SK-N-SH (cell line): ENCODE measurements around the gene SYNGR4.

Experiments
- CTCF ChIP-seq: fragments of 200-600 bp; sonication (generic); IDR thresholded peaks from 2 replicates; pipeline ENCODE4 v1.6.1; 2017; ENCODE audit warnings: antibody characterized with exemption, mild to moderate bottlenecking, moderate library complexity
- GATA2 ChIP-seq: sonication (generic); formaldehyde crosslinking; IDR thresholded peaks from 2 replicates; pipeline ENCODE4 v1.5.0; 2020; ENCODE audit warnings: mild to moderate bottlenecking, missing genetic modification reagents
- POLR2AphosphoS5 ChIP-seq: IDR thresholded peaks from 2 replicates; pipeline ENCODE4 v1.6.1; 2012; ENCODE audit warnings: low read depth, low read length

DNA sequence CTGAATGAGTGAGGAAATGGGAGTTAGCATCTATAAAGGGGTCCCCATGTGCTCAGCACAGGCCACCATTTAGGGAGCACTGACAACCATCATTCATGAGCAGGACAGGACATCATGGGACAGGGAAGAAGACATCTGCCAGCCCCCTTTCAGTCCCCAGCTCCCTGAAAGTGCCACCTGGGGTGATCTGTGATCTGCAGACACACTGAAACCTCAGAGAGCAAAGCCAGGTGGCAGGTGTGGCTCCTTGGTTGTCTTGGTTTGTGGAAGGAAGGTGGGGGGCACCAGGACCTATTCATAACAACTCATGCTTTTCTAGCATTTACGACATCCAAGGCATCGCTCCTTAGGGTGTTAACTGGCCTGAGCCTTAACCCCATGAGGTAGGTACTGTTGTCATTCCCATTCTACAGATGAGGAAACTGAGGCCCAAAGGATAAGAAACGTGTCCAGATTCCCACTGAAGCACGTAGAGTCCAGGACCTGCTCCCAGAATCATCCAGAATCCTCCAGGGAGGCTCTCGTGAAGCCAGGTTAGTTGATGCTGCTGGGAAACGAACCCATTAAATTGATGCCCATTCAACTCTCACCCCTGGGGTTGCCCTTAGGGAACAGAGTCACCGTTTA is 21.4 kb downstream of the SYNGR4 start:
- TF ChIP-seq GATA2 (CRISPR knock-in tag) (no peak), POLR2AphosphoS5 (no peak), CTCF (no peak)
